GM12891 (cell line): ENCODE results near the gene C1QTNF12.

Experiments
- DNase-seq: peaks from one replicate; pipeline ENCODE4 v3.0.0; 2011; ENCODE audit warnings: low spot score; ENCODE audit not compliant: insufficient read length
- FAIRE-seq: peaks from 2 replicates; lab custom pipeline; 2011; peaks lifted over from hg19 to GRCh38; lab: Jason Lieb, UNC
- PAX5 ChIP-seq: IDR thresholded peaks from 2 replicates; pipeline ENCODE4 v1.6.1; 2011; ENCODE audit warnings: low read length, moderate library complexity, mild to moderate bottlenecking; ENCODE audit not compliant: insufficient read depth, severe bottlenecking
- POLR2A ChIP-seq: IDR thresholded peaks from 2 replicates; pipeline ENCODE4 v1.6.1; 2011; ENCODE audit warnings: low read depth, low read length, control low read depth
- POLR2AphosphoS5 ChIP-seq: IDR thresholded peaks from 2 replicates; pipeline ENCODE4 v1.6.1; 2011; ENCODE audit warnings: low read depth, low read length, control low read depth
- POU2F2 ChIP-seq: IDR thresholded peaks from 2 replicates; pipeline ENCODE4 v1.6.1; 2011; ENCODE audit warnings: low read depth, mild to moderate bottlenecking, control low read depth, low read length, moderate library complexity
- SPI1 ChIP-seq: IDR thresholded peaks from 2 replicates; pipeline ENCODE4 v1.6.1; 2011; ENCODE audit warnings: low read depth, low read length, control low read depth
- TAF1 ChIP-seq: IDR thresholded peaks from 2 replicates; pipeline ENCODE4 v1.6.1; 2011; ENCODE audit warnings: low read depth, low read length, control low read depth

C1QTNF12 gene

DNA sequence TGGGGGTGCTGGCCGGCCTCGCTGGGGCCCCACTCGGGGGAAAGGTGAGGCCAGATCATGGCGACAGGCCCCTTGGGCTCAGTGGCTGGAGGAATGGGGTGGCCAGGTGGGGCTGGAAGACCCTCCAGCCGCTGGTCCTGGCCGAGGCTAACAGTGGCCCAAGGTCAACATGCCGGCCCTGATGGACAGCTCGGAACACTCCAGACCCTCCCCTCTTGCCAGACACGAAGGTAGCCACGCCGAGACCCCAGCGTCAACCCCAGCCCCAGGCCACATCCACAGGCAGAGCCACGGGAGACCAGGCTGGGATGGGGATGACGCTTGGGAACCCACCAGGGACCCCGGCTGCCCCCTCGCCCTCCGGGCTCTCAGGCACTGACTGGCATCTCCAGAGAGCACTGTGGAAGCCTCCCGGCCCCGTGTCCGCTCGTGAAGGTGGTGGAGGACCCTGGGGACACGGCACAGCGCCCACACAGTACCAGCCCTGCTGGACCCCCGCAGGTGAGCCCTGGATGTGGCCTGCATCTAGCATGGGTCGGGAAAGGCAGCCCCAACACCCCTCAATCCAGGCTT lies 905 bp upstream of the C1QTNF12 start:
- DNase-seq (no peak), FAIRE-seq (no peak)
- TF ChIP-seq POLR2A, result no peak
- TF ChIP-seq POU2F2, result no peak
- TF ChIP-seq TAF1, result no peak
- no peak for TF ChIP-seq POLR2AphosphoS5
- TF ChIP-seq SPI1, result no peak
- TF ChIP-seq PAX5, result no peak

DNA sequence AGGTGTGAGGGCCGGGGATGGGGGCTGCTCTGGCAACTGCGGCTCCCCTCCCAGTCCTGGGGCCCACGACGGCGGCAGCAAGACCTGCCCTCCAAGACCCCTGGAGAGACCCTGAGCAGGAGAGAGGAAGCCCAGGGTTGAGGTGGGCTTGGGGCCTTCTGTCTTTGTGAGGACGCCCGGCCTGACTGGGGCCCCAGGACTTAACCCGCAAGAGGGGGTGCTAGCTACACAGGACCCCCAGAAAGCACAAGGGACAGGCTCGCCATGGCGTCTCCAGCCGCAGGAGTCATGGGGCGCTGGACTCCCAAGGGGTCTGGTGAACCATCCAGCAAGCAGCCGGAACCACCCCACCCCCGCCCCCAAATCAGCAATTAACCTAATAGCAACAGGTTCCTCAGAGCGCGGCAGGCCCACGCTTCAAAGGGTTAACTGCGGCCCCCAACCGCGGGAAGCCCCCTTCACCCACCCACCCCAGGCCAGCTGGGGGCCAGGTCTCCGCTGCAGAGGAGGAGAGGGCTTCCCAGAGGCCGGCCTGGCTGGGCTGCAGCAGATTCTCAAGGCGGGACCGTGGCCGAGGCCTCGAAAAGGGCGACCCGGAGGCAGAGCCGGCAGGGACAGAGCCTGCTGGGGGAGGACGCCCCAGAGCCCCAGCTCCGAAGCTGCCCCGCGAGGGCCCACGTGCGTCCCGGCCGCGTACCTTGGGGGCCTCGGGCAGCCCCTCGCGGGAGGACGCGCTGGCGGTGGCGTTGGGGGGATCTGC lies 525 bp downstream of the C1QTNF12 start:
- DNase-seq (no peak), FAIRE-seq (no peak)

DNA sequence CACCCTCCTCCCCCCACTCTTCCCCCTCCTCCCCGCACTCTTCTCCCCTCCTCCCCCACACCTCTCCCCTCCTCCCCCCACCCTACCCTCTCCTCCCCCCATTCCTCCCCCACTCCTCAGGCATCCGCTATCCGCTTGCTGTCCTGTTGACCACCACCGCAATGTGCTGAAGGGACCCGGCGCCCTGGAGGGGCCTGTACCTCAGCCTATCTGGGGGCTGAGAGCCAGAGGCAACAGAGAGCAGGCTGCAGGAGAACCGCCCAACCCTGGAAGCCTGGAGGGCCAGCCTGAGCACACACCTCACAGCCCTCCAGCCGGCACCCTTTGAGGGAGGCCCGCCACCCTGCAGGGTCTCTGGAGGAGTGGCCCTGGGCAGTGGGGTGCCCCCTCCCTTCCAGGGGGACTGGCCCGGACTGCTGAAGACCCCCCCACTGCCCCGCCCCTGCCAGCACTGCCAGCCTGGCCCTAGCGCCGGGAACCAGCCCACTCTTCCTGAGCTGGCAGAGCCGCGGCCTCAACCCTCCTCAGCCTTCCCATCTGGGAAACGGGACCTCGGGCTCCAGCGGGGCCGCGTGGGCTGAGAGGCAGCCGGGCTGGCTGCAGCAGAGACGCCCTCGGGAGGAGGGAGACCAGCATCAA lies 1.2 kb downstream of the C1QTNF12 start:
- FAIRE-seq, result no peak
- no peak for DNase-seq
- TF ChIP-seq POLR2A, result no peak
- no peak for TF ChIP-seq SPI1
- no peak for TF ChIP-seq POU2F2
- TF ChIP-seq PAX5, result no peak
- no peak for TF ChIP-seq POLR2AphosphoS5
- TF ChIP-seq TAF1, result no peak

More for the DNA sequence above, 525 bp downstream of the C1QTNF12 start:
- TF ChIP-seq TAF1, result no peak
- no peak for TF ChIP-seq POLR2A
- no peak for TF ChIP-seq SPI1
- TF ChIP-seq POLR2AphosphoS5, result no peak
- no peak for TF ChIP-seq POU2F2
- no peak for TF ChIP-seq PAX5

DNA sequence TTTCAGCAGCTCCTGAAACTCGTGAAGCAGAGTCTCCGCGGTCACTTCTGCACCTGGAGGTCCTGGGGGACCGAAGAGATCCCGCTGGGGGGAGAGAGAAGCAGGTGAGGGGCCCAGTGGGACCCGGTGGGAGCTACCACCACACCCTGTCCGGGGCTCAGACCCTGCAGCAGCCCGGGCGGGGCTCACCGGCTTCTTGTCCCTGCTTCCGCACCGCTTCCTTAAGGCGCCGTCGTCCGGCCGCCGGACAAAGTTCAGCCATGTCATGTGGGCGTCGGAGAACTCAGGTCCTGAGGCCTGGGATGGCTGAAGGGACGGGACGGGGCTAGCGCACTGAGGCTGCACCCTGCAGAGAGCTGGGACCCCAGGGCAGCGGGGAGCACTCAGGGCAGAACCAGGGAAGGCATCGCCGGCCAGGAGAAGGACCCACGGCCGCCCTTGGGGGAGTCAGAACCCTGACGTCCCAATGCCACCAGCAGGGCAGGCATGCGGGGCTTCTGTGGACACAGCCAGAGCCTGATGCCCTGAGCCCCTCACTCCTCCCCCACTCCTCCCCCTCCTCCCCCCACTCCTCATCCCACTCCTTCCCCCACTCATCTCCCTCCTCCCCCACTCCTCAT lies 2.2 kb downstream of the C1QTNF12 start:
- DNase-seq, result no peak
- FAIRE-seq, result no peak
- TF ChIP-seq SPI1 (no peak), PAX5 (no peak), POLR2AphosphoS5 (no peak), POU2F2 (no peak), POLR2A (no peak), TAF1 (no peak)

DNA sequence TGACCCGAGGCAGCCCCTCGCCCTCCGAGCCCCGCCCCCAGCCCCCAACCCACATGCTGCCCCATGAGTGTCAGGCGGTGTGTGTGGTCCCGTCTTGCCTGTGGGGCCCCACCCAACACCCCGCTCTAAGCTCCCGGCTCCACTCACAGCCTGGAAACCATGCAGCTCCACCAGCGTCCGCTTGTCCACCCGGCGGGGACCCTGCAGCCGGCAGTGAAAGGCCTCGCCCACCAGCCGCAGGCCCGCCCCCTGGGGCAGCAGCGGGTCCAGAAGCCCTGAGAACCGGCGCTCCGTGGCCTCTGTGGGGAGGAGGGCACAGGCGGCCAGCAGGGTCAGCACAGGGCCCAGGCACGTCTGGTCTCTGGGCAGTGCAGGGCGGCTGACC lies 2.7 kb downstream of the C1QTNF12 start:
- DNase-seq (no peak), FAIRE-seq (no peak)
- no peak for TF ChIP-seq SPI1
- no peak for TF ChIP-seq TAF1
- TF ChIP-seq POLR2AphosphoS5, result no peak
- TF ChIP-seq PAX5, result no peak
- TF ChIP-seq POLR2A, result no peak
- no peak for TF ChIP-seq POU2F2

DNA sequence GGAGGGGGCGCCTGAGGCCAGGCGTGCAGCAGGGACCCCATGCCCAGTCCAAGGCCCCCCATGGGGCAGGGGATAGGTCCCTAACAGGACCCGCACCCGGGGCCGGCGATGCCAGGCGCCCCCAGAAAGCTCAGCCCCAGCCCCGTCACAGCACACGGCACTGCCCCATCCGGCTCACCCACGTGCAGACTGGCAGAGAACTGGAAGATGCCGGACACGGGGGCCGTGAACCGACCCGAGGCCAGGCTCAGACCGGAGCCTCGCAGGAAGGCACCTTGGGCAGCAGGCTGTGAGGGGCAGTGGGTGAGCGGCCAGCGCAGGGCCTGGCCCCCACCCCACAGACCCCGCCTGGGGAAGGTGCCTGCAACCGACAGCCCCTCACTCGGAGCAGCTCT lies 3.3 kb downstream of the C1QTNF12 start:
- TF ChIP-seq SPI1 (no peak), TAF1 (no peak), PAX5 (no peak), POU2F2 (no peak), POLR2AphosphoS5 (no peak), POLR2A (no peak)
- FAIRE-seq (no peak), DNase-seq (no peak)

DNA sequence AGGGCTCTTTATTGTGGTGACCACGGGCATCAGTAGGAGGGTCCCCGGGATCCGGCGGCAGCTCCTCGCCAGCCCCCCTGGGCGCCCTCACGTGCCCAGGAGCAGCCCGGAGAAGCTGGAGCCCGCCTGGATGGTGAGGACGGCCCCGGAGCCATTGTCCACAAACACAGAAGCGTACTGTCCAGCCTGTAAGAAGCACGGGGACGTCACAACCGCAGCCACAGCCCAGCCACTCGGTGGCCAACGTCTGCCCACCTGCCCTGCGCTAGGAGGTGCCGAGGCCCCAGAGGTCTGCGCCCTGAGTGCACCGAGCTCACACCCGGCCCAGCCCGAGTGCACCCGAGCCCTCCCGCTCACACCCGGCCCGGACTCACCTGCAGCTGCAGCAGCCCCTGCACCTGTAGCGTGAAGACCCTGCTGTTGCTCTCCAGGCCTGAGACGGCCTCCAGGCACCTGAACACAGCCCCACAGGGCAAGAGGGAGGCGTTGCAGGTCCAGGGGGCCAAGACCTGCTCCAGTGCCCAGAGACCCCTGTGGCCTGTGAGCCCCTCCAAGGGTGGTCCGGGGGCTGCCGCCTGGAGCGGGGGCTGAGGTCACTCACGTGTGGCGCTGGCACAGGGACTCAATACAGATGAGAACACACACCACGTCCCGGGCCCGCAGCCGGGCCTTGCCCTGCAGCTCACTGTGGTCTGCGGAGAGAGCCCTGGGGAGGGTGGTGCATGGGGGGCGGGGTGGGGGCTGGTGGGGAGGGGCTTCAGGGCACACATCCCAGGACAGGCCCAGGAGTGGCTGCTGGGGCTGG lies 3.9 kb downstream of the C1QTNF12 start:
- TF ChIP-seq POU2F2, result no peak
- no peak for TF ChIP-seq SPI1
- TF ChIP-seq POLR2A, result no peak
- TF ChIP-seq PAX5, result no peak
- TF ChIP-seq POLR2AphosphoS5, result no peak
- no peak for TF ChIP-seq TAF1
- DNase-seq (no peak), FAIRE-seq (no peak)

DNA sequence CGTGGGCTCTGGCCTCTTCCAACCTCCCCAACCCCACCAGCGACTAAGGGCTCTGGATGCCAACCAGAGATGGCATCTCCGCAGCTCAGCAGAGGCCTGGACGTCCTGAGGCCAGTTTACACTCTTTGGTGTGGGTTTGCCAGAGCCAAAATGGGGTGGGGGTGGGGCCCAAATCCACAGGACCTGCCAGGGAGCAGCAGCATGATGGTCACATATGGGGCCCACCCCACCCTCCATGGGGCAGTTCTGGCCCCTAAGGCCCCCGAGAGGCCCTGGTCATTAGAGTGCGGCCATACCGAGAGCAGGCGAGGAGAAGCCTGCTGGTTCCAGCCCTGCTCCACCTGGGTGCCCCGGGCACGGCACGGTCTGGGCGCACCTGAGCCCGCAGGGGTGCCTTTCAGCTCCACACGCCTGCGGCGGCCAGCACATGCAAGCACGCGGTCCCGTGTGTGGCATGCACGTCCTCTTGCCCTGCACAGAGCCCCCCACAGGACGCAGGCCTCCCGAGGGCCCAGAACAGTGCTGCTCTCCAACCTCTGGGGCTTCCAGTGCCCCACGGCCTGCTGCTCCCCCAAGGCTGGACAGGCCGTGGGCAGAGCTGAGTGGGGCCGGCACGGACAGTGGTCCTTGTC lies 4.8 kb downstream of the C1QTNF12 start:
- no peak for DNase-seq
- no peak for TF ChIP-seq TAF1
- no peak for TF ChIP-seq POLR2A
- no peak for TF ChIP-seq PAX5
- no peak for TF ChIP-seq POLR2AphosphoS5
- no peak for TF ChIP-seq POU2F2
- no peak for TF ChIP-seq SPI1
- no peak for FAIRE-seq

DNA sequence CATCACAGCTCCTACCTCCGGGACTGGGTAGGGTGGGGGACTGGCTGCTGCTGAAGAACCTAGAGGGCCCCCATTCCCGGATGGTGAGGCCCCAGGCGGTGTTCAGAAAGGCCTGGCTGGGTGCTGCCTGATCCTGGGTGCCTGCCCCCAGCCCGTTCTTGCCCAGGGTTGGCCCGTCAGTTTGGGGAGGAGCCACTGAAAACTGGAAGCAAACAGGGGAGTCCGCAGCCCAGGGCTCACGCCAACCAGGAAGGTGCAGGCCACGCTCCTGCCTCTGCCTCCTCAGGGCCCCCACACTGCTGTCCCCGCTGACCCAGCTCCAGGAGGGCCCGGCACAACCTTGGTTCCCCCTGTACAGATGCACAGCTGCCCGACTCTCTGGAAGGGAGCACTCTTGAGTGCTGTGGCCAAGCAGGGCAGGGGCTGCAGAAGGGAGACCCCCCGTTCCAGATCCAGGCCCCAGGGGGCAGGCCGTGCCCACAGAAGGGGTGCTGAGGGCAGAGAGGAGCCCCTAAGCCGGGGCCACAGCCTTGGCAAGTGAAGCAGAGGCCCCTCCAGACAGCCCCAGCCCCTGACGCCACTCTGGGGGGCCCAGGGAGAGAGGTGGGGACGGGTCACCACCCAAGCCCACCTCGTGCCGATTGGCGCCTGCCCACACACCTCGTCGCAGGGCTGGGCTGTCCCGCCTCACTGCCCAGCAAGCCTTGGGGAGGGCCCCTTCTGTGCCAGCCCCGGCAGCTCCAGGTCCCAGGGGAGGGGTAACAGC lies 5.5 kb downstream of the C1QTNF12 start:
- TF ChIP-seq TAF1 (no peak), POU2F2 (no peak), POLR2AphosphoS5 (no peak), POLR2A (no peak), SPI1 (no peak), PAX5 (no peak)
- DNase-seq (no peak), FAIRE-seq (no peak)
